Spleen (tissue), 7 donors: ENCODE results near the gene USP6NL.

ENCODE experiments used
- POLR2AphosphoS5 ChIP-seq, 3 donors: sonication (generic); formaldehyde crosslinking; IDR thresholded peaks; one replicate each; pipeline ENCODE4 v1.5.1; 2017; ENCODE audit warnings: antibody characterized with exemption in 3 of 3
- TF ChIP-seq, protein P1 (sequence below), 11 experiments: fragments of 200-600 bp in 7 of 11; fragments of 450-650 bp in 4 of 11; sonication (generic) in 4 of 11; IDR thresholded peaks in 8 of 11; conservative IDR thresholded peaks in 3 of 11; 1 replicate in 7 of 11; 2 replicates in 4 of 11; pipeline versions ENCODE4 v1.4.0 to v1.8.0; 2016 to 2021; ENCODE audit warnings: antibody characterized with exemption in 11 of 11, inconsistent platforms in 4 of 11, mild to moderate bottlenecking in 1 of 11
- donor health status: DM: no; HTN: no; CAD: no; lungs with moderate emphysema.
- donor health status: DM: no; HTN: no; CAD: no.
- donor health status: DM: no; HTN: no; CAD: no.

DNA sequence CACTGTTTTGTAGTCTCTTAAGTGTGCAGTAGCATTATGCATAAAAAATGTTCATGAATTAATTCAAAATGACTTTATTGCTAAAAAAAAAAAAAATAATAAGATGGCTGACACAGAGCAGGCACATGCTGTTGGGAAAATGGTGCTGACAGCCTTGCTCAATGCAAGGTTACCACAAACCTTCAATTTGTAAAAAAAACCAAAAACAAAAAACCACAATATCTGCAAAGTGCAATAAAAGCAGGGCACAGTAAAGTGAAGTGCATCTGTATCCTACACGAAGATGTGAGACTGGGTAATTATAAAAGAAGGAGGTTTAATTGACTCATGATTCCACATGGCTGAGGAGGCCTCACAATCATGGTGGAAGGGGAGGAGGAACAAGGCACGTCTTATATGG is 185.8 kb downstream of the USP6NL start:
- TF ChIP-seq, protein P1, sequence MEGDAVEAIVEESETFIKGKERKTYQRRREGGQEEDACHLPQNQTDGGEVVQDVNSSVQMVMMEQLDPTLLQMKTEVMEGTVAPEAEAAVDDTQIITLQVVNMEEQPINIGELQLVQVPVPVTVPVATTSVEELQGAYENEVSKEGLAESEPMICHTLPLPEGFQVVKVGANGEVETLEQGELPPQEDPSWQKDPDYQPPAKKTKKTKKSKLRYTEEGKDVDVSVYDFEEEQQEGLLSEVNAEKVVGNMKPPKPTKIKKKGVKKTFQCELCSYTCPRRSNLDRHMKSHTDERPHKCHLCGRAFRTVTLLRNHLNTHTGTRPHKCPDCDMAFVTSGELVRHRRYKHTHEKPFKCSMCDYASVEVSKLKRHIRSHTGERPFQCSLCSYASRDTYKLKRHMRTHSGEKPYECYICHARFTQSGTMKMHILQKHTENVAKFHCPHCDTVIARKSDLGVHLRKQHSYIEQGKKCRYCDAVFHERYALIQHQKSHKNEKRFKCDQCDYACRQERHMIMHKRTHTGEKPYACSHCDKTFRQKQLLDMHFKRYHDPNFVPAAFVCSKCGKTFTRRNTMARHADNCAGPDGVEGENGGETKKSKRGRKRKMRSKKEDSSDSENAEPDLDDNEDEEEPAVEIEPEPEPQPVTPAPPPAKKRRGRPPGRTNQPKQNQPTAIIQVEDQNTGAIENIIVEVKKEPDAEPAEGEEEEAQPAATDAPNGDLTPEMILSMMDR (IDR thresholded peaks at IDR 0.05 in 8 of 11, conservative IDR thresholded peaks at IDR 0.05 in 3 of 11): no peak
- TF ChIP-seq POLR2AphosphoS5 (IDR thresholded peaks at IDR 0.05): no peak
